Skeletal muscle satellite cell (primary cell): ENCODE measurements around the gene SPEF2.
"Not testable (repeated sequence)": the region's sequence is repeated elsewhere in the genome, so short reads cannot be mapped to it uniquely, and the experiment has no call there.

Source experiments
- H3K27me3 ChIP-seq: 2 replicates; pipeline ENCODE4 v1.7.0; 2013; ENCODE audit warnings: low read length; ENCODE audit not compliant: control insufficient read depth, insufficient read depth
- H3K36me3 ChIP-seq: 2 replicates; pipeline ENCODE4 v1.7.0; 2013; ENCODE audit warnings: mild to moderate bottlenecking, control low read depth, low read length; ENCODE audit not compliant: insufficient read depth
- H3K4me1 ChIP-seq: 2 replicates; pipeline ENCODE4 v1.7.0; 2013; ENCODE audit warnings: low read length; ENCODE audit not compliant: control insufficient read depth, insufficient read depth
- H3K4me2 ChIP-seq: 2 replicates; pipeline ENCODE4 v1.7.0; 2013; ENCODE audit warnings: mild to moderate bottlenecking, low read length
- H3K4me3 ChIP-seq: 2 replicates; pipeline ENCODE4 v1.7.0; 2013; ENCODE audit warnings: low read length
- H3K9ac ChIP-seq: 2 replicates; pipeline ENCODE4 v1.7.0; 2013; ENCODE audit warnings: mild to moderate bottlenecking, low read depth, low read length, moderate library complexity
- H3K9me3 ChIP-seq: replicated peaks from 2 replicates; pipeline ENCODE4 v1.7.0; 2013; ENCODE audit warnings: mild to moderate bottlenecking, control low read depth, low read length

The SPEF2 gene

DNA sequence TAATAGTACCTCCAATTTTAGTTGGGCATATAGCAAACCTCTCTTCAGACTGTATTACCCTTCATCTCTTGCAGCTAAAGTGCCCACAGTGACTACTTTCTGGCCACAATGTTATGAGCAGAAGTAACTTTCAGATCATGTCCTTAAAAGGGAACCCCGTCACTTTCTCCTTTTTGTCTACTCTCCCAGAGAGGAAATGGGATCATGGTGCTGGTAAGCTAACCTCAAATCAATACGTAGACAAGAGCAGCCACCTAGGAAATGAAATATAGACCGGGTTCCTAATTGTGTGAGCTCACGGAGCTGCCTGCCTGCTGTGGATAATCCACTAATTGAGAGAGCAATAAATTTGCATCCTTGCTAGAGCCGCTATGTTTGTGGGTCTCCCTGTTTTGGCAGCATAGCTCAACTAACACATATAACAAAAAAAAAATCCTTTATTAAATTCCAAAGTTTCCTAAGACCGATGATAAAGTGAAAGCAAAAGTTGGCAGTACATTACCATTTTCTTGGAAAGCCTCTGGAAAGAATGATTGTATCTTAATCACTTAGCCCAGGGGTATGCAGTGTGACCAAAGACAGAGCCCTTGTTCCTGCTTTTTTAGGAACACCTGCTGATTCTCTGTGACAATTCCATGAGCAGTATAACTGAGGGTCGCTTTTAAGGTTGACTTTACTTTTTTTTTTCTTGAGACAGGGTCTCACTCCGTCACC is 233.5 kb downstream of the SPEF2 start:
- H3K4me2 ChIP-seq = peak overlapping the region; percentile 78
- H3K27me3 ChIP-seq = no peaks in the 10 kb centered on the region
- no peaks in the 10 kb centered on the region for H3K36me3 ChIP-seq
- peak overlapping the region; percentile 28 for H3K9ac ChIP-seq
- H3K4me3 ChIP-seq = peak overlapping the region; percentile 60
- H3K9me3 ChIP-seq = no peaks in the 10 kb centered on the region
- H3K4me1 ChIP-seq = peaks cover 40% of the 10 kb centered on the region

DNA sequence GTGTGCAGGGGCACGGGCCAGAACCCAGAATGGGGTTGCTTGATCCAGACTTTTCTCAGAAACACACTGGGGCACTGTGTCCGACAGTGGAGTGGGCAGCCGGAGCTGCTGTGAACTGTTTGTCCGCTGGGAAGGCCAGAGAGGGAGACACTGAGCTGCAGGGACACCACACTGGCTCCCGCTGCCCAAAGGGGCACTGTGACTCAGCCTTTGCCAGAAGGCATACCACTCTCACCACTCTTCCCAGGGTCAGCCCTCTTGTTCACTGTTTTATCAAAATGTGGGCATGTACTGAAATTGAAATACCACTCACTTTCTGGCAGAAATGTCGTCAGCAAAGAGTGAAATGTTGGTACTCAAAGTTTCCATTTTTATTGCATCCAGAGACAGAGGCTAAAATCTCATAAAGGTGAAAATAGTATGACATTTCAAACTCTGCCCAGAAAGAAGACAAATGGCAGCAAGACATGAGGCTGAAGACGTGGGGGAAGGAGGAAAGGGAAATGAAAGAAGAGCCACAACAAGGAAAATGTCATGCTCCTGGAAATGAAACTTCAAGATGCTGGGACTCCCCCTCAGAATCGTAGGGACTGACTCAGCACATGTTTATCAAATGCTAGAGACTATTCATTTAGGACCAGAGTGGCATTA is 234.5 kb downstream of the SPEF2 start:
- H3K4me3 ChIP-seq = no peak overlapping the region
- no peaks in the 10 kb centered on the region for H3K9me3 ChIP-seq
- H3K9ac ChIP-seq = no peak overlapping the region
- H3K36me3 ChIP-seq = no peaks in the 10 kb centered on the region
- H3K27me3 ChIP-seq = no peaks in the 10 kb centered on the region
- peaks cover 51% of the 10 kb centered on the region for H3K4me1 ChIP-seq
- peak overlapping the region; percentile 78 for H3K4me2 ChIP-seq

DNA sequence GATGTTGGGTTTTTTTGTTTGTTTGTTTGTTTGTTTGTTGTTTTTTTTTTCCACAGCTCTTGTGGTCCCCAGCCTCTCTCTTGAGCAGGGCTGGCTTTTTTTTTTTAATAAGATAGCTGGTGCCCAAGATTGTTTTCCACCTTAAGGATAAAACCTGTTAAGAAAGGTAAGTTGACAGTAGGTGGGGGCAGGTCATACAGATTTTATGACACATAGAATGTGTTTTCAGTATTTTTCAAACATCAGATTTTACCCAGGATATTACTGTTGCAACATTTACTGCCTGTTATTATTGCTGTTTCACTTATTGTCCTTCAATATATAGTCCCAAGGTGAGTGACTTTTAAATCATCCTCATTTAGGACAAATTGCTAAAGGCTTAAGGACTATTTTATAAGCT is 235.1 kb downstream of the SPEF2 start:
- H3K4me3 ChIP-seq = no peak overlapping the region
- no peak overlapping the region for H3K9ac ChIP-seq
- peak overlapping the region; percentile 78 for H3K4me2 ChIP-seq
- H3K27me3 ChIP-seq = no peaks in the 10 kb centered on the region
- no peaks in the 10 kb centered on the region for H3K9me3 ChIP-seq
- H3K36me3 ChIP-seq = no peaks in the 10 kb centered on the region
- H3K4me1 ChIP-seq = peaks cover 57% of the 10 kb centered on the region

DNA sequence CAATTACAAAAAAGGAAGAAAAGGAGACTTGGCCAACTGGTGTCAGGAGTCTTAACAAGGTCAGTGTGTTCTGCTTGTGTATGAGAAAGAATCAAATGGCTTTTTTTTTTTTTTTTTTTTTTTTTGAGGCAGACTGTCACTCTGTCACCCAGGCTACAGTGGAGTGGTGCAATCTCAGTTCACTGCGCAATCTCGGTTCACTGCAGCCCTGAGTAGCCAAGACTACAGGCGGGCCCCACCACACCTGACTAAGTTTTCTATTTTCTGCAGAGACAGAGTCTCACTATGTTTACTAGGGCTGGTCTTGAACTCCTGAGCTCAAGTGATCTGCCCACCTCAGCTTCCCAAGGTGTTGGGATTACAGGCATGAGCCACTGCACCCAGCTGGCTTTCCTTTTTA is 236.0 kb downstream of the SPEF2 start:
- Histone ChIP-seq H3K27me3 (no peaks in the 10 kb centered on the region), H3K4me2 (no peak overlapping the region), H3K4me3 (no peak overlapping the region), H3K36me3 (no peaks in the 10 kb centered on the region), H3K4me1 (peaks cover 63% of the 10 kb centered on the region), H3K9ac (no peak overlapping the region), H3K9me3 (no peaks in the 10 kb centered on the region)

DNA sequence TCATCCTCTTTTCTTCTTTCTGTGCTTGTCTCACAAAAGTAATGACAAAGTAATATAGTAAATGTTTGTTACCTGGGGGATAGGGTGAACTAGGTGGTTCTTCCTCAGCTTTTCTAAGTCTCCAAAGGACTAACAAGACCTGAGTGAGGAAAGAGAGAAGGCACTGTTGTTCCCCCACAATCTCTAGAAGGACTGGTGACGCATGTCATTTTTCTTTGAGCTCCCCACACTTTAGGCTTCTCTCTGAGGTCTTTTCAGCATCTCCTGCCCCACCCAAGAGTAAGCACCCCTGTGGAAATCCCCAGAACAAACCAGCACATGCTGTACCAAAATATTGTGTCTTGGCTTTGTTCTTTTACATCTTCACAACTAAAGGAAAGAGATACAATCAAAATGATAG is 236.6 kb downstream of the SPEF2 start:
- Histone ChIP-seq H3K4me3 (no peak overlapping the region), H3K27me3 (no peaks in the 10 kb centered on the region), H3K36me3 (no peaks in the 10 kb centered on the region), H3K9ac (no peak overlapping the region), H3K4me2 (no peak overlapping the region), H3K9me3 (no peaks in the 10 kb centered on the region), H3K4me1 (peaks cover 69% of the 10 kb centered on the region)

DNA sequence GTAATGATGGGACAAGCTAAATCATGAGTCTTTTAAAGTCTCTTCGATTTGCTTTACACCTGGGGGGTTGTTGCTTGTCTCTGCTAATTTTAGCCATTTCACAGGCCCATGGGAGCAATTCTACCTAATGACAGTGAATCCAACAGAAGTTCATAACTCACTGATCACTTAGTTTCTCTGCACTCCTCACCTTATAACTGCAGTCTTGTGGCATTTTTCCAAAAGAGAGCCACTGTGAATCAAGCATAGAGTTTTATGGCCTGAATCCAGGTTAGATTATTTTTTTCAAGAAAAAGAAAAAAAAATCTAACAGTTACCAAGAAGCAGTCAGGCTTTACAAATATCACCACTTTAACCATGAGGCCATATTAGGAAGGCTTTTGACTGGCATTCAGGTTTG is 237.5 kb downstream of the SPEF2 start:
- Histone ChIP-seq H3K4me1 (peaks cover 79% of the 10 kb centered on the region), H3K4me2 (no peak overlapping the region), H3K9ac (no peak overlapping the region), H3K9me3 (no peaks in the 10 kb centered on the region), H3K4me3 (no peak overlapping the region), H3K36me3 (no peaks in the 10 kb centered on the region), H3K27me3 (no peaks in the 10 kb centered on the region)

DNA sequence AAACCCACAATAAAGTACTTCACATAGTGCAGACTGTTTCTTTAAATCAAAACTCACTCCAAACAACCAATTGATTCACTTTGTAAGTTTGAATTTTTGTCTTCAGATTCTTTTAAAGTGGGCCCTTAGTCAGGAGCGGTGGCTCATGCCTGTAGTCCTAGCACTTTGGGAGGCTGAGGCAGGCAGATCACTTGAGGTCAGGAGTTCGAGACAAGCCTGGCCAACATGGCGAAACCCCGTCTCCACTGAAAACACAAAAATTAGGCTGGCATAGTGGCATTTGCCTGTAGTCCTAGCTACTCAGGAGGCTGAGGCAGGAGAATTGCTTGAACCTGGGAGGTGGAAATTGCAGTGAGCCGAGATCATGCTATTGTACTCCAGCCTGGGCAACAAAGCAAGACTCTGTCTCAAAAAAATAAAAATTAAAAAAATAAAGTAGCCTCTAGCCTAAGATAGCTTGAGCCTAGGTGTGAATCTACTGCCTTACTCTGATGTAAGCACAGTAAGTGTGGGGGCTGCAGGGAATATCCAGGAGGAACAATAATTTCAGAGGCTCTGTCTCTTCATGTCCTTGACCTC is 238.6 kb downstream of the SPEF2 start:
- Histone ChIP-seq H3K4me2 (peak overlapping the region; percentile 73), H3K9ac (peak overlapping the region; percentile 47), H3K4me1 (peaks cover 86% of the 10 kb centered on the region)
- not testable (repeated sequence) for H3K36me3 ChIP-seq, H3K4me3 ChIP-seq, H3K27me3 ChIP-seq, H3K9me3 ChIP-seq

DNA sequence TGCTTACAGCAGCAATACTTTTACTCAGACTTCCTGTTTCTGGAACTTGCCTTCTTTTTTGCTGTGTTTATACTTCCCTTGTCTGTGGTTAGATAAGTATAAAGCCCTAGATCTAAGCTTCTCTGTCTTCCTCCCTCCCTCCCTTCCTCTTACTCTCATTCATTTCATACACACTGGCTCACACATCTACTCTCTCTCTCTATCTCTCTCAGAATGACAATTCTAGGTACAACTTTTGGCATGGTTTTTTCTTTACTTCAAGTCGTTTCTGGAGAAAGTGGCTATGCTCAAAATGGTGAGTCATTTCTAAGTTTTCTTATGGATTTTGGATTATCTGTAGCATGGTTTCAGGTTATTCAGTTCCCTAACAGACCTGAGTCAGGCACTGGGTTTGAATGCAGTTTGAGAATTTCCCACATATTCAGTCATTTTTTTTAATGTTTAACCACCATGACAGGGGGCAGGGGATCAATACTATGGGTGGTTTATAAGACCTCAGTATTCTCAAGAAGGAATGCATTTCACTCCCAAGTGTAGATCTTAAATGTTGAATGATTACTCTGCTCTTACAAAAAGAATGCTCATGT is 239.2 kb downstream of the SPEF2 start, which contains the start of gene IL7R:
Gene IL7R, plus strand, starts transcription at position 127 of the 587 bp plus-strand sequence. Its CDS starts 87 bp downstream, at position 214.
- Histone ChIP-seq H3K36me3 (peaks cover 3% of the 10 kb centered on the region), H3K27me3 (no peaks in the 10 kb centered on the region), H3K4me1 (peaks cover 85% of the 10 kb centered on the region), H3K9ac (peak within 1 kb of the TSS; percentile 47), H3K9me3 (no peaks in the 10 kb centered on the region), H3K4me3 (peak within 1 kb of the TSS; percentile 51), H3K4me2 (peak within 1 kb of the TSS; percentile 73)

DNA sequence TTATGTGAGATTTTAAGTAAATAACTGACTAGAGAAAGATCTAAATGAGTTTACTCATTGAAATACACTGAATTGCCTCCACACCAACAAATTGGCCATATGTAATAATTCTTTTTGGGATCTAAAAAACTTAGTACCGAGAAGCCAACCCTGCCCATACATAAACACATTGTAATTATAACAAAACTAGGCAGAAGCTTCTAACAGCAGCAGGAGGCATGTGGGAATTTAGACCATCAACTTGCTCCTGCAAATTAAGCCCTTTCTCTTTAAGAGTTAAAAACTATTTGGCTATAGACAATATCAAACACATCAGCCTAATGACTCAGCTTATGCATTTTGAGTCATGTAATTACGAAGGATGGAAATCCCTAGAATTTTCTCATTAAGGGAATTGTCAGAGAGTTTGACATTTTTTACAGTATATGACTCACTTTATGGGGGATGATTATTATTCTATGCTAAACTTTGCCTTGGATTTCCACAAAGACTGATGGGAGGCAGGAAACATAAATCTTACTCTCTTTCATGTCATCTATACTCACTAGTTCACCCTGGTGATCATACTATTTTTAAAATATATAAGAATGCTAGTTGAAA is 240.0 kb downstream of the SPEF2 start:
- H3K9me3 ChIP-seq = no peaks in the 10 kb centered on the region
- peaks cover 3% of the 10 kb centered on the region for H3K36me3 ChIP-seq
- H3K4me3 ChIP-seq = peak overlapping the region; percentile 51
- H3K4me2 ChIP-seq = peak overlapping the region; percentile 73
- H3K27me3 ChIP-seq = no peaks in the 10 kb centered on the region
- peaks cover 79% of the 10 kb centered on the region for H3K4me1 ChIP-seq
- peak overlapping the region; percentile 47 for H3K9ac ChIP-seq

DNA sequence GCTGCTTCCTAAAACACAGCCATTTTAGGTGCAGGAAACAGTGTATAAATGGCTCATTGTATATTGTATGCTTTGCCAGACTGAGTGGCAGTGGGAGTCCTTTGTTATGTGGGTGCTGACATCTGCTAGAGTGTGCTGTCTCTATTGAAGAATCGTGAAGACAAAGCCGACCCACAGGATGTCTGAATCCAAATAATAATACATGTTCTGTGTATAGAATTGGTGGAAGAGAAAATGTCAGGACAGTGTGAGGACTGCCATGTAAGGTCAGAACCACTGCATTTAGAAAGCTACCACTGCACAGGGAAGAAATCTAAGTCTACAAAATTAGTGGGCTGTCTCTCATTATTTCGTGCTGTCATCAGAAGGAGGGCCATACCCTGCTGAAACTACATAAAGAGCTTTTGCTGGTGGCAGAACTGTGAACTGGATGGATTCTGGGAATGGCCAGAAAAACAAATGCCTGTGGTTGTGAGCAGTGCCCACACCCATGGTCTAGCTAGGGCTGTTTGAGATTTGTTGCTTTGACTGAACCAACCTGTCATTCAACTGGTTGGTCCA is 241.5 kb downstream of the SPEF2 start:
- H3K4me2 ChIP-seq = peak overlapping the region; percentile 46
- peak overlapping the region; percentile 26 for H3K4me3 ChIP-seq
- no peaks in the 10 kb centered on the region for H3K9me3 ChIP-seq
- H3K27me3 ChIP-seq = no peaks in the 10 kb centered on the region
- peaks cover 3% of the 10 kb centered on the region for H3K36me3 ChIP-seq
- H3K4me1 ChIP-seq = peaks cover 67% of the 10 kb centered on the region
- no peak overlapping the region for H3K9ac ChIP-seq

DNA sequence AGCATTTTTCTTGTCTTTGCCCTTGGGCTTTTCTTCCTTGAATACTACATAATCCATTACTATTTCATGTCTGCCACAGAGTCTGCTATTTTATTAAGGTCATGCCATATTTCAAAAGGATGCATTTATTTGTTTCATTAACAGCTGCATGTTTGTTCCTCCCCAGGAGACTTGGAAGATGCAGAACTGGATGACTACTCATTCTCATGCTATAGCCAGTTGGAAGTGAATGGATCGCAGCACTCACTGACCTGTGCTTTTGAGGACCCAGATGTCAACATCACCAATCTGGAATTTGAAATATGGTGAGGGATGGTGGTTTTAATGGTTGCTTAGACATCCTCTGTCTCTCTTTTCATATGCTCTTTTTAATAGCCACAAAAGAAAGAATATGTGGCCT is 243.0 kb downstream of the SPEF2 start:
- Histone ChIP-seq H3K4me2 (no peak overlapping the region), H3K36me3 (peaks cover 3% of the 10 kb centered on the region), H3K4me3 (no peak overlapping the region), H3K9me3 (no peaks in the 10 kb centered on the region), H3K4me1 (peaks cover 59% of the 10 kb centered on the region), H3K27me3 (no peaks in the 10 kb centered on the region), H3K9ac (no peak overlapping the region)
